Subcutaneous adipose tissue (tissue), 4 donors: ENCODE measurements around the gene SLC1A5. TPM values are rescaled to one million over a fixed set of nuclear protein-coding genes. Genes with fewer than 3 reads are reported as not detected.

Source experiments
- CTCF ChIP-seq: fragments of 450-650 bp; IDR thresholded peaks from one replicate; pipeline ENCODE4 v1.5.1; 2016; ENCODE audit warnings: low read depth, mild to moderate bottlenecking, control low read depth, antibody characterized with exemption, moderate library complexity
- total RNA-seq, 4 donors: library from RNA; depleted of rRNA; stranded (reverse); fragments of >200 nt; gene quantifications; one replicate each; pipeline ENCODE4 v1.1.0, GENCODE V29; 2016

The SLC1A5 gene
- total RNA-seq, 4 donors from 2014 or later = 63.3 to 185 (median 100) TPM

- TF ChIP-seq CTCF = no peak
Observed at GRCh38 chr19:46824890-46825730, 36.7 kb upstream of the SLC1A5 start.

DNA sequence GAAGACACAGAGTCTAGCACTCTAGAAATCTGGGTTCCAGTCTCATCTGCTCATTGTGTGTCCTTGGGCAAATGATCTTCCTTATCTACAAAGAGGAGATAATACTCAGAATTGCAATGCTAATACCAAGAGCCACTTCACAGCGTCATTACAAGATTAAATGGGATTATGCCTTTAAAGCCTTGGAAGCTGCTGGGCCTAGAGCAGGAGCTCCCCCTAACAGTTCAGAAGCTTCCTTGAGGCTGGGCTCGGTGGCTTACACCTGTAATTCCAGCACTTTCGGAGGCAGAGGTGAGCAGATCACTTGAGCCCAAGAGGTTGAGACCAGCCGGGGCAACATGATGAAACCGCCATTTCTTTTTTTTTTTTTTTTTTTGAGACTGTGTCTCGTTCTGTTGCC is 34.7 kb upstream of the SLC1A5 start:
- no peak for TF ChIP-seq CTCF

DNA sequence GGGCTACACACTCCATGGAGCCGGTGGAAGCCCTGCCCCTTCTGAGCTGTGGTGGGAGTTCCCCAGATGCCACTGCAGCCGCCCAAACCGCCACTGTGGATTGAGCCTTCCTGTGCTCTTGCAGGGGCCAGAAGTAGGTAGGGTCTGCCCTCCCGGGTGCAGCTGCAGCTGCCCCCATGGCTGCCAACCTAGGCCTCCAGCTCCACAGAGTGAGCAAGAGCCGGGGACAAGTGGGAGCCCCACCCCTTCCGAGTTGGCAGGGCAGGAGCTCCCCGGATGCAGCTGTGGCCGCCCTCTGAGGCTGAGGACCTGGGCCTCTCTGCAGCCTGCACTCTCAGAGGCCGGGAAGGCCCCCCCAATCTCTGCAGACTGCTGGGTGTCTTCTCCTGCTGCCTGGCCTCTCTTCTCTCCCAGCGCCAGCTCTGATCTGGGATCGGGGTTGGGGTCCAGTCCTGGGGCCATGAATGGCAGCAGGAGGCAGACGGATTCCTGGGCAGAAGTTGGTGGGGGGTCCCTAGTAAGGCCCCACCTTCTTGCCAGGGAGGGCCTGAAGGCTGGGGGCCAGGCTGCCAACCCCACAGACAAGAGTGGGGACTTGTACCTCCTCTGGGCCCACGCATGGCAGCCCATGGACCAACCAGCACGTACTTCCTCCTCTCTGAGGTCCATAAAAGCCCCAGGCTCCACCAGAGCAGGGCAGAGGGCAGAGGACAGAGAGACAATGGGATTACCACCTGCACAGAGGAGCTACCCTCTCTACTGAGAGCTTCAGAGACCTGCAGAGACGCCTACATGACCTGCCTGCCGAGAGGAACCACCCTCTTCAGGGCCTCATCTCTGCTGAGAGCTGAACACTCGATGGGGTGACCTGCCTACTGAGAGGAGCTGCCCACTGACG is 33.4 kb upstream of the SLC1A5 start:
- no peak for TF ChIP-seq CTCF

DNA sequence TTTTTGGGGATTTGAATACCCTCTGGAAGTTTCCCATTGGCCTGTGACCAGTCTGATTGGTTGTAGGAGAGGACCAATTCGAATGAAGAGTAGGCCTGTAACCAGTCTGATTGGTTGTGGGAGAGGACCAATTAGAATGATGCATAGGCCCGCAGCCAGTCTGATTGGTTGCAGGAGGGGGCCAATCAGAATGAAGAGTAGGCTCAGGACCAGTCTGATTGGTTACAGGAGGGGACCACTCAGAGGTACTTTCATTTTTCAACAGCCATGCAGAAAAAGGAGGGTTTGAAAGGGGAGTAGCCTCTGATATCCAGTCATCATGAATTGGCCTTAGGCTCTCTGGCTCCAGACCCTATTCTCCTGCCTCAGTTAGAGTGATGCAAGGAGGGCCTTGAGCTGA is 30.4 kb upstream of the SLC1A5 start:
- TF ChIP-seq CTCF = no peak

DNA sequence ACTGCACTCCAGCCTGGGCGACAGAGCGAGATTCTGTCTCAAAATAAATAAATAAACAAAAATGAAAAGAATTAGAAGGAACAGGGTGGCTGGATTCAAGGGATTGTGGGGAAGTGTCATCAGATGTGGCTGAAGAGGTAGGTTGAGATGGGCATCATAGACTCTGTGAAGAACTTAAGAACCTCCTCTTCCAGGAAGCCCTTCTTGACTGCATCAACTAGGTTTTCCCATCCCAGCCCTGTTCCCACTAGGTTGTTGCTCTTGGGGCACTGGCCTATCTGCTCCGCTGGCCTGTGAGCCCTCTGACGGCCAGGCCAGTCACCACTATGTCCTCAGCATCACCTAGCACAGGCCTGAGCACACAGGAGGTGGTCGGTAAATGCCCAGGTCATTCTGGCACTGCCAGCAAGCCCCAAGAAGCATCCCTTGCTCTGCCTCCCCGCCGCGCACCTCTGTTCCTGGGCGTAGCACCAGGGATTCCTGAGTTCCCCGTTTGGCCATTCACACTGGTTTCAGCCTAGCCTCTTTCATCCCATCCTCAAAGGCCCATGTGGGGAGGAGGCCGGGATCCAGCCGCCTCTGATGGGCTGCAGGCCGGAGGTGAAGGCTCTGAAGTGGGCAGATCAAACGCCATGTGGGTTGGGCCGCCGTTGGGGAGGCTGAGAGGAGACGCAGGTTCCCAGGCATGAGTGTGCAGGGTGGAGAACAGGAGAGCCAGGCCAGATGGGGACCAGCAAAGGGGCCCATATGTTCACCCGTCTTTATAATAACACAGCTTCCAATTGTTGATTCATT is 27.6 kb upstream of the SLC1A5 start:
- TF ChIP-seq CTCF = no peak

- TF ChIP-seq CTCF = no peak
Observed at GRCh38 chr19:46813839-46814358, 25.5 kb upstream of the SLC1A5 start.
